Adrenal gland (tissue), 5 donors: ENCODE results near the gene CNGA4.

Source experiments
- CTCF ChIP-seq, 6 experiments: fragments of 450-650 bp in 4 of 6; fragments of 200-600 bp in 2 of 6; sonication (generic) in 1 of 6; IDR thresholded peaks; 1 replicate in 5 of 6; 2 replicates in 1 of 6; pipeline versions ENCODE4 v1.5.1 to v1.8.0; 2016 to 2021; ENCODE audit warnings: antibody characterized with exemption in 6 of 6, mild to moderate bottlenecking in 2 of 6, moderate library complexity in 1 of 6
- POLR2A ChIP-seq, 2 donors: fragments of 450-650 bp; IDR thresholded peaks; one replicate each; pipeline ENCODE4 v1.6.1; 2017; ENCODE audit warnings: antibody characterized with exemption in 2 of 2, mild to moderate bottlenecking in 2 of 2, moderate library complexity in 1 of 2
- donor health status: DM: no; HTN: no; CAD: no.

- no peak for TF ChIP-seq CTCF (IDR thresholded peaks at IDR 0.05)
- no peak for TF ChIP-seq POLR2A (IDR thresholded peaks at IDR 0.05)
These were observed 45.4 kb downstream of the CNGA4 start for GRCh38 chr11:6284250-6284649.
